ENCODE results near the gene MORF4L2. TPM values are rescaled to one million over a fixed set of nuclear protein-coding genes. Genes with fewer than 3 reads are reported as not detected.
"Not testable (repeated sequence)": the region's sequence is repeated elsewhere in the genome, so short reads cannot be mapped to it uniquely, and the experiment has no call there.

Gene MORF4L2
- total RNA-seq, 2 experiments from 2014 or later: 165 to 257 TPM

DNA sequence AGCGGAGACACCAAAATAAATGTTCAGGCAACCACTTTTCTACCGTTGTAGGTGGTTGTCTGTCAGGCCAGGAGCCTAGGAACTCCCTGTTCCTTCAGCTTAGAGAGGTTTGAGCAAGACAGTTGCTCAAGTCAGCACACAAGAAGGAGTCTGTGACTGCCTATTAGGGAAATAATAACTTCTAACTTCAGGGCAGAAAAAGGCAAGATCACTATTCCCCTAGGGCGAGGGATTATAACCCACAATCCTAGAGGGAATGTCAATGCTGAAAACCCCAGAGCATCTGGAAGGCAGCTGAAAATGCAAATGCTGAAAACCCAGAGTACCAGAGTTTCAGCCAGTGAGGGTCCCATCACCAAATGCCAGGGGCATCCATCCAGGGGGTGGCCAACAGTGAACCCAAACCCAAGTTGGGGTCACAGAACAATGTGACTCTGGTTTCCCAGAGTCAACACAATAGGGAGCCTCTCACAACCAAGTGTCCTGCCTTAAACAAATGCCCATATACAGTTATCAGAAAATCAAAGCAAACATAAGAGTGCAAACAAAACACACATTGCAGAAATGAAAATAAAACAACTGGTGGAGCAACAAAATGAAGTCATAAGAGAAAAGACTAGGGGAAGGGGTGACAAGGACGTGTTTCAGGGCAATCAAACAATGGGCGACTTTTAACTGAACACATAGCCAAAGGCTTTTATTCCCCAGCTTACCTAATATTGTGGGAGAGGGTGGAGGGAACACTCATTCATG lies 27.6 kb downstream of the MORF4L2 start:
- H2AFZ ChIP-seq (ENCODE audit: low read length): no peak overlapping the region
- no peak overlapping the region for H3K27ac ChIP-seq (ENCODE audit: low read depth, low read length, poor library complexity, severe bottlenecking)
- H3K4me2 ChIP-seq (ENCODE audit: low read length): no peak overlapping the region
- ChIA-PET POLR2A (no interaction called here), CTCF (ENCODE audit: unreplicated experiment) (no interaction called here)
- no peaks in the 10 kb centered on the region for H3K79me2 ChIP-seq (ENCODE audit: insufficient read depth, low read depth, low read length)
- H4K20me1 ChIP-seq (ENCODE audit: insufficient read depth, low read length): no peaks in the 10 kb centered on the region
- TF ChIP-seq EZH2phosphoT487 (IDR thresholded peaks at IDR 0.05; ENCODE audit: borderline replicate concordance, low read depth, low read length) (no peak), CTCF (conservative IDR thresholded peaks at IDR 0.05; ENCODE audit: low read length) (no peak)
- no peaks in the 10 kb centered on the region for H3K9me3 ChIP-seq (ENCODE audit: low read length)
- no peak overlapping the region for H3K4me3 ChIP-seq (ENCODE audit: low read depth, low read length, poor library complexity, severe bottlenecking)
- BruUV-seq (replicated peaks): no TSS peak
- H3K36me3 ChIP-seq (ENCODE audit: insufficient read depth, low read length): no peaks in the 10 kb centered on the region
- H3K4me1 ChIP-seq (ENCODE audit: insufficient read depth, low read length, poor library complexity, severe bottlenecking): no peaks in the 10 kb centered on the region
- H3K9me2 ChIP-seq (ENCODE audit: insufficient read depth, low read length): no peaks in the 10 kb centered on the region
- intact Hi-C loops (cut with micrococcal nuclease; ENCODE audit: unreplicated experiment): no loop called here
- DNase-seq (ENCODE audit: low spot score): no peak

DNA sequence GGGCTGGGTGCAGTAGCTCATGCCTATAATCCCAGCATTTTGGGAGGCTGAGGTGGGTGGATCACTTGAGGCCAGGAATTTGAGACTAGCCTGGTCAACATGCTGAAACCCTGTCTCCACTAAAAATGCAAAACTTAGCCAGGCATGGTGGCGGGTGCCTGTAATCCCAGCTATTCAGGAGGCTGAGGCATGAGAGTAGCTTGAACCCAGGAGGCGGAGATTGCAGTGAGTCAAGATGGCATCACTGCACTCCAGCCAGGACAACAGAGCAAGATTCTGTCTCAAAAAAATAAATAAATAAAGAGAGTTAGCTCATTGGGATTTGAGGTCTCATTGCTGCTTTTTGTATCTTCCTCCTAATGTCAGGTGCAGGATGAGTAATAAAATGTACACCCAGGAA lies 29.4 kb downstream of the MORF4L2 start:
- CTCF ChIA-PET (ENCODE audit: unreplicated experiment); intact Hi-C loops (cut with micrococcal nuclease; ENCODE audit: unreplicated experiment); H3K79me2 ChIP-seq (ENCODE audit: insufficient read depth, low read depth, low read length); DNase-seq (ENCODE audit: low spot score); BruUV-seq (replicated peaks); H3K27ac ChIP-seq (ENCODE audit: low read depth, low read length, poor library complexity, severe bottlenecking); H2AFZ ChIP-seq (ENCODE audit: low read length); H3K4me3 ChIP-seq (ENCODE audit: low read depth, low read length, poor library complexity, severe bottlenecking); H3K4me1 ChIP-seq (ENCODE audit: insufficient read depth, low read length, poor library complexity, severe bottlenecking); H3K4me2 ChIP-seq (ENCODE audit: low read length); H3K9me3 ChIP-seq (ENCODE audit: low read length); H4K20me1 ChIP-seq (ENCODE audit: insufficient read depth, low read length); H3K9me2 ChIP-seq (ENCODE audit: insufficient read depth, low read length); H3K36me3 ChIP-seq (ENCODE audit: insufficient read depth, low read length): not testable (repeated sequence)
- POLR2A ChIA-PET: interaction anchor here (0.9 kb wide), 1 partner anchor 13 kb away, joined by 3 read pairs; no protein-coding TSS in a partner anchor

- Histone ChIP-seq H4K20me1 (ENCODE audit: insufficient read depth, low read length) (no peaks in the 10 kb centered on the region), H3K4me2 (ENCODE audit: low read length) (no peak overlapping the region), H3K4me3 (ENCODE audit: low read depth, low read length, poor library complexity, severe bottlenecking) (no peak overlapping the region), H3K79me2 (ENCODE audit: insufficient read depth, low read depth, low read length) (no peaks in the 10 kb centered on the region), H2AFZ (ENCODE audit: low read length) (no peak overlapping the region), H3K36me3 (ENCODE audit: insufficient read depth, low read length) (no peaks in the 10 kb centered on the region), H3K9me3 (ENCODE audit: low read length) (no peaks in the 10 kb centered on the region), H3K27ac (ENCODE audit: low read depth, low read length, poor library complexity, severe bottlenecking) (no peak overlapping the region), H3K9me2 (ENCODE audit: insufficient read depth, low read length) (no peaks in the 10 kb centered on the region), H3K4me1 (ENCODE audit: insufficient read depth, low read length, poor library complexity, severe bottlenecking) (no peaks in the 10 kb centered on the region)
- intact Hi-C loops (cut with micrococcal nuclease; ENCODE audit: unreplicated experiment): no loop called here
- no TSS peak for BruUV-seq (replicated peaks)
- CTCF ChIA-PET (ENCODE audit: unreplicated experiment): interaction anchor here (0.5 to 0.6 kb wide), 2 partner anchors 60 to 380 kb away, joined by 3 to 4 read pairs; no protein-coding TSS in a partner anchor
- DNase-seq (ENCODE audit: low spot score): no peak
- TF ChIP-seq EZH2phosphoT487 (IDR thresholded peaks at IDR 0.05; ENCODE audit: borderline replicate concordance, low read depth, low read length): no peak
- TF ChIP-seq CTCF (conservative IDR thresholded peaks at IDR 0.05; ENCODE audit: low read length): no peak
- POLR2A ChIA-PET: interaction anchor here (0.9 kb wide), 1 partner anchor 12 kb away, joined by 3 read pairs; no protein-coding TSS in a partner anchor
Observed at GRCh38 chrX:103656617-103657016, 29.9 kb downstream of the MORF4L2 start.

DNA sequence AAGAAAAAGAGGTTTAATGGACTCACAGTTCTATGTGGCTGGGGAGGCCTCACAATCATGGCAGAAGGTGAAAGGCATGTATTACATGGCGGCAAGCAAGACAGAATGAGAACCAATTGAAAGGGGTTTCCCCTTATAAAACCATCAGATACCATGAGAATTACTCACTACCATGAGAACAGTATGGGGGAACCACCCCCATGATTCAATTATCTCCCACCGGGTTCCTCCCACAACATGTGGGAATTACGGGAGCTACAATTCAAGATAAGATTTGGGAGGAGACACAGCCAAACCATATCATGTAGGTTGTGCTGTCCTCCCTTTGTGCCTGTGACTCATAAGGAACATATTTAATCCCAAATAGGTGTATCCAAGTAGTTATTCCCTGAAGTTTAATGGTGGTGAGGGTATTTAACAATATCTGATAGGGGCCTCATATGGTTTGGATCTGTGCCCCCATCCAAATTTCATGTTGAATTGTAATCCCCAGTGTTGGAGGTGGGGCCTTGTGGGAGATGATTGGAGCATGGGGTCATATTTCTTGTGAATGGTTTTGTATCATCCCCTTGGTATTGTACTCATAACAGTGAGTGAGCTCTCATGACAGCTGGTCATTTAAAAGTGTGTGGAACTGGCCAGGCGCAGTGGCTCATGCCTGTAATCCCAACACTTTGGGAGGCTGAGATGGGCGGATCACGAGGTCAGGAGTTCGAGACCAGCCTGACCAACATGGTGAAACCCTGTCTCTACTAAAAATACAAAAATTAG lies 31.1 kb downstream of the MORF4L2 start:
- H3K4me1 ChIP-seq (ENCODE audit: insufficient read depth, low read length, poor library complexity, severe bottlenecking); H3K9me3 ChIP-seq (ENCODE audit: low read length); H3K79me2 ChIP-seq (ENCODE audit: insufficient read depth, low read depth, low read length); H4K20me1 ChIP-seq (ENCODE audit: insufficient read depth, low read length); DNase-seq (ENCODE audit: low spot score); H3K4me3 ChIP-seq (ENCODE audit: low read depth, low read length, poor library complexity, severe bottlenecking); CTCF ChIA-PET (ENCODE audit: unreplicated experiment); H3K36me3 ChIP-seq (ENCODE audit: insufficient read depth, low read length); intact Hi-C loops (cut with micrococcal nuclease; ENCODE audit: unreplicated experiment); H3K9me2 ChIP-seq (ENCODE audit: insufficient read depth, low read length); H2AFZ ChIP-seq (ENCODE audit: low read length); H3K27ac ChIP-seq (ENCODE audit: low read depth, low read length, poor library complexity, severe bottlenecking); H3K4me2 ChIP-seq (ENCODE audit: low read length); BruUV-seq (replicated peaks); POLR2A ChIA-PET: not testable (repeated sequence)

All from OCI-LY7 (cell line).